GM19395 (cell line): ENCODE data around the gene CAPN15.
"Not testable (repeated sequence)": the region's sequence is repeated elsewhere in the genome, so short reads cannot be mapped to it uniquely, and the experiment has no call there.

ENCODE experiments used
- ATAC-seq: cut with Tn5 transposase; IDR thresholded peaks from one replicate; pipeline ENCODE4 v1.9.1; 2021; ENCODE audit warnings: mild to moderate bottlenecking, moderate library complexity; ENCODE audit not compliant: unreplicated experiment

The CAPN15 gene

DNA sequence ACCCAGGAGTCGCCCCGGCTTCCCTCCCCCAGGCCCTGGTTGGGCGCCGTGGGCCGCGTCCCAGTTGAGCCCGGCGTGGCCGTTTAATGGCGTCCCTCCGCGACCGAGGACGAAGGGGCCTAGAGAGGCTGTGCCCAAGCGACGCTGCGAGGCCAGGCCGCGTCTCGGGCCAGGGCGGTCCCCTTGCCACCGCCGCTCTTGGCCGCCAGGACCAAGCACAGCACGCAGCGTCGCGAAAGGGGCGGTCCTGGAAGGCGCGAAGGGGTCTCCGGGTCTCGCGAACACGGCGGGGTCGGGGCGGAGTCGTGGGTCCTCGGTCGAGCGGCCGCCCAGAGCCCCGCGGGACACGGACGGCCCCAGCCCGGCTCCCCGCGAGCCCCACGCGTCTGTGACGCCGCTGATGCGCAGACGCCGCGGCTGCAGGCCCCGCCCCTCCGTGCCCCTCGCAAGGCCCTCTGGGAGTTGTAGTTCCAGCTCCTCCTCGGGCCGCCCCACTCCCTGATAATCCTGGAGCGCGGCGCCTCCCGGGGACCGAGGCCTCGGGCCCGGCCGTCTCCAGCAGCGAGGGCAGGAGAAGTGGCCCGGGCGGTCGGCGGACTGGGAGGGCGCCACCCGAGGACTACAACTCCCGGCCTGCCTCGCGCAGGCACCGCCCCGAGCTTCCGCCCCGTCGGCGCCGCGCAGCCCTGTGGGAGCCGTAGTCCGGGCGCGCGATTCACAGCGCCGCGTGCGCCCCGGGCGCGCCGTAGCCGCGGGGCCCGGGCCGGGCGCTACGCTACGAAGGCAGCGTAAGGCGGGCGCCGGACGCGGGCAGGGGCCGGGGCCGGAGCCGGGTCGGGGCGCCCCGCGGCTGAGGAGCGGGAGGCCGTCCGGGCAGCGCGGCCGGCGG, at the start of gene CAPN15:
Gene CAPN15, plus strand, starts transcription at position 698 of the 889 bp plus-strand sequence. CDS start 19,127 bp downstream, outside the sequence.
- ATAC-seq = peak; percentile 65

DNA sequence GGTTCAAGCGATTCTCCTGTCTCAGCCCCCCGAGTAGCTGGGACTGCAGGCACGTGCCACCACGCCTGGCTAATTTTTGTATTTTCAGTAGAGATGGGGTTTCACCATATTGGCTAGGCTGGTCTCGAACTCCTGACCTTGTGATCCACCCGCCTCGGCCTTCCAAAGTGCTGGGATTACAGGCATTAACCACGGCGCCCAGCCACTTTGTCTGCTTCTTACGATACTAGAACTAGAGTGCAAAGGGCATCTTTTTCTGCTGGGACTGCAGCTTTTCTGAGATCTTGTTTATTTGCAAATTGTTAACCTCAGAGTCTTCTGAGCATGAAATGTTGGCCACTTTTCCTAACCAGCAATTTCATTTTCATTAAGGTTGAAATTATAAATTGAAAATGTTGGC, 49.2 kb upstream of the CAPN15 start:
- ATAC-seq = not testable (repeated sequence)

DNA sequence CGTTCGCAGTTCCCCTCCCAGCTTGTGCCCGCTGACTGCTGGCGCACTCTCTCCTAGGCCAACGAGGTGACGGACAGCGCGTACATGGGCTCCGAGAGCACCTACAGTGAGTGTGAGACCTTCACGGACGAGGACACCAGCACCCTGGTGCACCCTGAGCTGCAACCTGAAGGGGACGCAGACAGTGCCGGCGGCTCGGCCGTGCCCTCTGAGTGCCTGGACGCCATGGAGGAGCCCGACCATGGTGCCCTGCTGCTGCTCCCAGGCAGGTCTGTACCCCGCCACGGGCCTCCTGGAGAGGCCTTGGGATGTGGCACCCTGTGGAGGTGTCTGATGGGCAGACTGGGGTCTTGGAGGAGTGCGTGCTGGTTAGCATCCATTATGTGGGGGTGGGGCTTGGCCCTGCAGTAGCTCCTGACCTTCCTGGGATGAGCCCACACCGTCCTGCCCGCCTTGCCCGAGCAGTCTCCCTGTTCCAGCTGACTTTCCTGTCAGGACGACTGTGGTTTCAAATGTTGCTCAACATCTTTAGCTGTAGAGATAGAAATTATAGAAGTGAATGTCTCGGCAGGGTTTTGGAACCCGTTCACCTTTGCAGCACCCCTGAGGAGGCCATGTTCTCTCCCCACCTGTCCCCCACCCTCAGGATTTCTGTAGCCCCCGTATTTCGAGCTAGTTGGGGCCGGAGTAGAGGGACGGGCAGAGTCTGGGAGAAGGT, 44.9 kb upstream of the CAPN15 start:
- ATAC-seq = no peak

DNA sequence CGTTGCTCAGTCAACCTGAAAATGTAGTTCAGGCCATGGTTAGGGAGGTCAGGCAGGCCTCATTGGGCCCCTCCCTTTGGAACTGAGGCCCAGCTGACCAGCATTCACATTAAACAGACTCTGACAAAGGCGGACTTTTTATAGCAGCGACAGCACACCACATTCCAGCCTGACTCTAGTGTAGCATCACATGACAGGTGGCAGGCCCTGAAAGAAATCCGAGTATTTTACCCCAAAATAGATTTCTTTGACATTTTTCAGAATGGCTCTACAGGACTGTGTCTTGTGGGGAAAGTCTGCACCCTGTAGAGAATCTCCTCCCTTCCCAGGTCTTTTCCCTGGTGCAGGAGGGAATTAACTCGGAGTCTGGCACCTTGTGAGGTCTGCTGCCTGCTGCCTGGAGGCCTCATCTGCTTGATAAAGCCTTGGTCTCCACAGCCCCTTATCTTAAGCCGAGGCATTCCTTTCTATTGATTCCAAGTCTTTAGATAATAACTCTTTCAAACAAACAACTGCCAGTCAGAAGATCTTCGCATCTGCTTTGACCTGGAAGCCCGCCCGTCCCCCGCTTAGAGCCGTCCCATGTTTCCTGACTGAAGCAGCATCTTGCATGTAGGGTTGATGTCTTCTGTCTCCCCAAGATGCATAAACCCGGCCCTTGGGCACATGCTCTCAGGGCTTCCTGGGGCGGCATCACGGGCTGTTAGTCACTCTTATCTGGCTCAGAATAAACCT, 44.0 kb upstream of the CAPN15 start:
- no peak for ATAC-seq

DNA sequence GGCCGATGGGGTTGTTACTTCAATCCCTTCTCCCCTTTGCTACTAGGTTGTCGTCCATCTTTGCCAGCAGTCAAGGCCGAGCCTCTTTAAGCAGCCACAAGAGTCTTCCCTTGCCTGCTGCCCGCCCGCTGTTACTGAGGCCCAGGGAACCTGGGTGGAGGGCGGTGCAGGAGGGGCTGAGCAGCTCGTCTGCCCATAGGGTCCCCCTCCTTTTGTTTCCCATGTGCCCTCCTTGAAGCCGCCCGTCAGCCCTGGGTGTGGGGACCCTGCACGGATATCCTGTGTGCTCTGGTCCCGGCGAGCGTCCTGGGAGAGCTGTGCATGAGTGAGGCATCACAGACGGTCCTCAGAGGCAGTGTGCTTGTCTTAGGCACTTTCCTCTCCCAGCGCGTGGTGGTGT, 37.9 kb upstream of the CAPN15 start:
- no peak for ATAC-seq

DNA sequence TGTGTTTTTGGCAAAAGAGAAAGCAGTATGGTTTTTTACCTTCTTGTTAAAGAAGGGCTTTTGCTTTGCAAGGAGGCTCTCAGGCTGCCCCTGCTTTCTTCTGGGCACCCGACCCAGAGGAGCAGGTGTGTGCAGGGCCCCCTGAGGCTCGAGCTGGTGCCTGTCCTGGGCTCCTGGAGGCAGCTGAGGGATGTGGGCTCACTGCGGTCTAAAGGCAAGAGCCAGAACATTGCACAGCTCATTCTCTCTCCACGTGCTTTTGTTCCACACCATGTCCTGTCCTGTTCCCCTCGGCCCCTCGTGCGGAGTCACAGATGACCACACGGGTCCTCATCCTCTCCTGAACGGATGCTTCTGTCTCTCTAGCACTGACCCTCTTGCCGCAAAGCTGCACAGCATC, 36.7 kb upstream of the CAPN15 start:
- no peak for ATAC-seq

DNA sequence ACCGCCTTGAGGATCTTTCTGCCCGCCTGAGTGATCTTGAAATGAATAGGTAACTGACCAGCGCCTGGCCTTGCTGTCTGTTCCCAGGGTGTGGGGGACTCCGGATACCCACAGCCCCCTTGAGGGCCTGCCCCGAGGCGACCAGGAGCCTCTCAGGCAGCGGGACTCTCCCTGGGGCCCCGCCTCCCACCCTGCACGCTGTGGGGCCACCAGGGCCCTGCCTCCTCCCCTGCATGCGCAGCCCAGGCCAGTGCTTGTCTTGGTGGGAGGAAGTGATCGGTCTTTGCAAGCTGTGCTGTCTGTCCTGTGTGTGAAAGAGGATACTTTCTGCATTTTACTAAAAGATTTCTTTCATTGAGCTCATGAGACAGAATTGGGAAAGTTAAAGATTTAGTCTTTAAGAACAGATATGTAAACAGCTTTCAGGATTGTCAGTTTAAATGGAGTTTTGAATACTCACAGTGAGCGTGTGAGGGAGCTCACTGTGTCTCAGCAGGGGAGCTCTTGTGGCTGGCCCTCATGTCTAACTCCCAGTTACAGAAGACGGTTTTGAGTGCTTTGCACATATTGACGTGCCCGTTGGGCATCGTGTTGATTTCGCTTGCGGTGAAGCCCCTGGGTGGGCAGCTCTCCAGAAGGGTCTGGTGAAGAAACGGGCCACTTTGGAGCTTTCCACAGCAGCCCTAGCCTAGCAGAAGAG, 36.1 kb upstream of the CAPN15 start:
- ATAC-seq = no peak

DNA sequence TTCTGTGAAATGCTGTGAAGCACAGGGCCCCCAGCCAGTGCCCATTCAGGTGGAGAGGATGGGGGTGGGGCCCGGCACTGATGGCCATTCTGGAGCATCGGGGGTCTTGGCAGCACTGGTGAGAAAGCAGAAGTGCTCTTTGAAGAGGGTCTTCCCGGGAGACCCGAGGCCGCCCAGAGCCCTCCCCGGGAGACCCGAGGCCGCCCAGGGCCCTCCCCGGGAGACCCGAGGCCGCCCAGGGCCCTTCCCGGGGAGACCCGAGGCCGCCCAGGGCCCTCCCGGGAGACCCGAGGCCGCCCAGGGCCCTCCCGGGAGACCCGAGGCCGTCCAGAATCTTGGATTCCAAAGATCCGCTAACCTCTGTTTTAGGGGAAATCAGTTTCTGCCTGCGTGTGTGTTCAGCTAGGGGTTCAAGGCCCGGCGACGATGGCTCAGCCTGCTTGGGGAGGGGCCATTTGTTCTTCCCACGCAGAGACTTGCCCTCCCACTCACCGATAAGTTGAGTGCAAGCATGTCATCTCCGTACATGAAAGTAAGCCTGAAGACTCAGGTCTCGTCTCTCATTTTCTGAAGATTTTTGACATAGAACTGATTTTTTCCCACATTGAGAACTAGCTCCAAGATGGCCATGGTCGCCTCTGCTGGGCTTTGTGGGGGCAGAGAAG, 35.2 kb upstream of the CAPN15 start:
- ATAC-seq = no peak

DNA sequence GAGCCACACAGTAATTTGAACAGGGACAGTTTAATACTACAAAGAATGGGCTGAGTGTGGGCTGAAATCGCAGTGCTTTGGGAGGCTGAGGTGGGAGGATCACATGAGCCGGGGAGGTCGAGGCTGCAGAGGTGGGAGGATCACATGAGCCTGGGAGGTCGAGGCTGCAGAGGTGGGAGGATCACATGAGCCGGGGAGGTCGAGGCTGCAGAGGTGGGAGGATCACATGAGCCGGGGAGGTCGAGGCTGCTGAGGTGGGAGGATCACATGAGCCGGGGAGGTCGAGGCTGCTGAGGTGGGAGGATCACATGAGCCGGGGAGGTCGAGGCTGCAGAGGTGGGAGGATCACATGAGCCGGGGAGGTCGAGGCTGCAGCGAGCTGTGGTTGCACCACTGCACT, 32.8 kb upstream of the CAPN15 start:
- ATAC-seq = not testable (repeated sequence)

DNA sequence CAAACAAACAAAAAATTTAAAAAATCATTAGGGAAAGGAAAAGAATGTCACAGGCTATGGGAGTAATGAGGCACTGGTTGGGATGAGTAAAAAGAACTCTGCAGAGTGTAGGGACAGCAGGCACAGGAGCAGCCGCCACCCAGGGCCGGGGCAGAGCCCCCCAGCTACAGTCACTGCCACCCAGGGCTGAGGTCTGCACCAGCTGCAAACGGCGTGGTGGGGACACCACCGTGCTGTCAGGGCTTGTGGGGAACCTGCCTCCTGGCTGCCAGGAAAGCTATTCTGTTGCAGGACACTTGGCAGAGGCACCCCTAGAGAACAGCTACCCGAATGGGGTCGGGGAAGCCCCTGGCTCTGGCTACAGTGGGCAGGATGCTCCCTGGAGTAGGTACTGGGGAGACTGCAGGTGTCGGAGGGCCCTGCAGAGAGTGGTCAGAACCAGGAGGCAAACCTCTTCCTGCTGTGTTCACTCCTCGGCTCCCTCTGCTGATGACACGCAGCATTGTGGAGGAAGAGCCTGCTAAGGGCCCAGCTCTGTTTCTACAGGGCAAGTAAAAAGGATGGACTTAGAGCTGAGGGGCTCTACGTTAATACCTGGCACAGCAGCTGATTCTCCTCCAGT, 32.3 kb upstream of the CAPN15 start:
- no peak for ATAC-seq

DNA sequence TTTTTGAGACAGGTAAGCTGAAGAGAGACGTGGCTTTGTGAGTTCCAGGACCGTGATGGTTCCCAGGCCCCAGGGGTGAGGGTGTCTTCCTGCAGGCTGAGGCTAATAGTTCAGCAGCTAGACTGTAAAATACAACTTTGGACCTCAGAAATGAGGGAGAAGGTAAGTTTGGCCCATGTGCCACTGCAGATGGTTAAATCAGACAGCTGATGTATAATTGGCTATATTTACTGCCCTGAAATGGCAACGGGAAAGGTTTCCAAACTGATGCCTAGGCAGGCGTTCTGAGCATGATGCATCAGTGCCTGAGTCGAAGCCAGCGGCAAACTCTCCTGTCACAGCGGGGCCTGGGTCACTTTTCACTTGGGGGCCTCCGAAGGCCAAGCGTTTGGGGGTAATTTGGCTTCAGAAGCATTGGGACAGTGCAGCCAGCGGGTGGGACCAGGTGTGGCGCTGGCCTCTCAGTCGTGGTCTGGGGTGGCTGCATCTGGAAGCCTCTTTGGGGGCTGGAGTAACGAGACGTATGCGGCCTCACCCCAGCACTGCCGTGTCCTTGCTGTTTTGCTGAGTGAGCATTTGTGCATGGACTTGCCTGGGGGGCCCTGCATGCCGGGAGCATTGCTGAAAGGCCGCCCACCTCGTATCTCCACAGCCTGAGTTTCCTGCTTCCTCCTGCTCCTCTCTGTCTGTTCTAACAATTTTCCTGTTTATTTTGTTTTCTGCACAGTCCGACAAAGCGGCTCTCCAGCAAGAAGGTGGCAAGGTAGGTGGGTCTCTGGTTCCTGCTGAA, 31.2 kb upstream of the CAPN15 start:
- no peak for ATAC-seq

DNA sequence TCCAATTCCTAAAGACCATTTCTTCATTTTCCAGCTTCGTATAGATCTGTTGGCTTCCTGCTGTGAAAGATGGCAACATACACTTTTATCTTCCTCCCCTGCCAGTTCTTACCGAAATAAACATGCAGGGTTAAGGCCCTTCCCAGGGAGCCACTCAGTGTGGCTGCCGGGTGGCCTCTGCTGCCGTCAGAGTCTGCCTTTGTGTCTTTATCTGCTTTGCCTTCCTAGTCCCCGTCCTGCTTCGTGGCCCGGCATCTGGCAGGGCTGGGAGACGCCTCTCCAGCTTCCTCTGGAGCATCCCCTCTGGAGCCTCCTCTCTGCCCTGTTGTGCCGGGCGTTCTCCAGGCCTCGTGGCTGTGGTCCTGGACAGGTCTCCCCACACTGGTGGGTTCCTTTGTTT, 30.3 kb upstream of the CAPN15 start:
- ATAC-seq = no peak

DNA sequence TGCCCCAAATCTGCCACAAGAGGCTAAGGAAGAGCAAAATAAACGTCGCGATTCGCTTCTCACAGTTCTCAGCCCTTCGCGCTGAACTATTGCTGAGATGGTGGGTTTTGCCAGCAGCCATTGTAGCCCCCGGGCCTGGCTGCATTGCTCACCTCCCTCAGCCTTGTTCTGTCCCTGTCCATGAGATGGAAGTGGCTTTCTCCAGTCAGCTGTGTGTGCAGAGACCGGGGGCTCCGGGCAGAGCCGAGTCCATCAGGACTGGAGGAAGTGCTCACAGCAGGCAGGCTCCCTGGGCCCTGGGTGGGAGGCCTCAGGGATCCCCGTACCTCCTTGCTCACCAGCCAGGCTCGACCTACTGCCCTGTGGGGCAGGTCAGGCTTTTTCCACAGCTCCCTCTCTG, 27.6 kb upstream of the CAPN15 start:
- no peak for ATAC-seq

DNA sequence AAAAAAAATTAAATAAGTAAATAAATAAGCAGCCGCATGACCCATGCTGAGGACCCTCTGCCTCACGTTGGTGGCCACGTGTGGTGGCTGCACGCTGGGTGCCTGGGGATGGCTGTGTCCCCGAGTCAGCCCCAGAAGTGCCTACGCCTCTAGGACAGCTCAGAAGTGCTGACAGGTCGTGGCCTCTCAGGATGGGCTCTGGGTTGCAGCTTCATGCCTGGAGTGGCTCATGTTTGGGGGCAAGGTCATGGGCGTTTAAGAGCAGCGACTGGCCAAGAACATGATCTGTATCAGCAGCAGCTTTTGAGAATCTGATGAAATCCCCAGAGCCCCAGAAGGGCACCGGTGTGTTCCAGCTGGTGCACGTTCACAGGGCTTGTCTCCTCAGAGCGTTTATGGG, 26.8 kb upstream of the CAPN15 start:
- ATAC-seq = no peak

DNA sequence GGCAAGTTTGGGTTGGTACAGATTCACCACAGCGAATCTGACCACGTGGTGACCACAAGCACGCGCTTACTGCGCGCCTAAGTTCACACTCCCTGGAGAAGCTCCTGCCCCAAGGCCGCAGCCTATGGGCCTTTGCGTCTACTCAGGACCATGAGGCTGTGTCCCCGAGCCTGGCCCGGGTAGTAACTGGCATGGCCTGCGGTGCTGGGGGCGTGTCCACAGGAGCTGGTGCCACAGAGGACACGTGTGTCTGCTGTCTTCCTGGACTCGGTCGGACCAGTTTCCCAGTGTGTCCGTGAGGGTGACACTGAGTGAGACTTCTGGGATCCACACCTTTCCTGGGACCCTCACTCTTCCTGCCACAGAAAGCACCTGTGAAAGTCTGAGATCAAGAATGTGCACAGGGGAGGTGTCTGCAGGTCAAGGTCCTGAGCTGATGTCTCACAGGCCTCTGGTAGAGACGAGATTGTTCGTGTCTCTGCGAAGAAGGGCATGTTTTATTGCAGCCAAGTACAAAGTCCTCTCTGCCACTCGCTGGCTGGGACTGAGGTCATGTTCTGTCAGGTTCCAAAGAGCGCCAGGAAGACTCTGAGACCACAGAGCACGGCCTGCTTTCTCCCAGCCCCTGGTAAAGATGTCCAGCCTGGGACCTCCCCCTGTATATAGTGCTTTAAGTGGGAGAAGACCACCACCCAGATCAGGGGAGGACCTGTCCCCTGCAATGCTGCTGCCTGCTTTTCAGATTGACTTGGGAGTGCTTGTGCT, 25.2 kb upstream of the CAPN15 start:
- ATAC-seq = no peak

DNA sequence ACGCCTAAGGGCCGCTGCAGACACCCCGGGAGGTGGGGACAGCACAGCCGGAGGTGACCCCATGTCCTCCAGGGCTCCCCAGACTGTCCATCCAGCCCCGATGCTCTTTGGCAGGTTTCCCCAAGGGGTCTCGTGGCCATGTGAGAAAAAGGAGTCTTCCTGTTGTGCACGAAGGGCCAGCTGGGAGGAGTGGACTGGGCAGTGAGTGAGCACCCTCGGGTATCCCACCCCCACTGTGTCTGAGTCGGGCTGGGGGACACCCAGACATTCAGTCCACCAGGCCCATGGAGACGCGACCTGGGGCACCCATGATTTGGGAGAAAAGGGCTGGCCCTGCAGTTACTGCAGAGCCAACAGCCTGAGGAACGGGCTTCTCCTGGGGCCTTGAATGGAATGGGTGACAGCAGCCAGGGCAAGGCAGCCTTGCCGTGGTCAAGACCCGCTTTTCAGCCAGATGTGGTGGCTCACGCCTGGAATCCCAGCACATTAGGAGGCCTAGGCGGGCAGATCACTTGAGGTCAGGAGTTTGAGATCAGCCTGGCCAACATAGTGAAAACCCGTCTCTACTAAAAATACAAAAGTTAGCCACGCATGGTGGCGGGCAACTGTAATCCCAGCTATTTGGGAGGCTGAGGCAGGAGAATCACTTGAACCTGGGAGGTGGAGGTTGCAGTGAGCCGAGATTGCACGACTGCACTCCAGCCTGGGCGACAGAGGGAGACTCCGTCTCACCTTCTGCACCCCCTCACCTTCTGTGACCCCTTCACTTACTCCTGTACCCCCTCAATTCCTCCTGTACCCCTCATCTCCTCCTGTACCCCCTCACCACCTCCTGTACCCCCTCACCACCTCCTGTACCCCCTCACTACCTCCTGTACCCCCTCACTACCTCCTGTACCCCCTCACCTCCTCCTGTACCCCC, 24.1 kb upstream of the CAPN15 start:
- ATAC-seq = no peak

DNA sequence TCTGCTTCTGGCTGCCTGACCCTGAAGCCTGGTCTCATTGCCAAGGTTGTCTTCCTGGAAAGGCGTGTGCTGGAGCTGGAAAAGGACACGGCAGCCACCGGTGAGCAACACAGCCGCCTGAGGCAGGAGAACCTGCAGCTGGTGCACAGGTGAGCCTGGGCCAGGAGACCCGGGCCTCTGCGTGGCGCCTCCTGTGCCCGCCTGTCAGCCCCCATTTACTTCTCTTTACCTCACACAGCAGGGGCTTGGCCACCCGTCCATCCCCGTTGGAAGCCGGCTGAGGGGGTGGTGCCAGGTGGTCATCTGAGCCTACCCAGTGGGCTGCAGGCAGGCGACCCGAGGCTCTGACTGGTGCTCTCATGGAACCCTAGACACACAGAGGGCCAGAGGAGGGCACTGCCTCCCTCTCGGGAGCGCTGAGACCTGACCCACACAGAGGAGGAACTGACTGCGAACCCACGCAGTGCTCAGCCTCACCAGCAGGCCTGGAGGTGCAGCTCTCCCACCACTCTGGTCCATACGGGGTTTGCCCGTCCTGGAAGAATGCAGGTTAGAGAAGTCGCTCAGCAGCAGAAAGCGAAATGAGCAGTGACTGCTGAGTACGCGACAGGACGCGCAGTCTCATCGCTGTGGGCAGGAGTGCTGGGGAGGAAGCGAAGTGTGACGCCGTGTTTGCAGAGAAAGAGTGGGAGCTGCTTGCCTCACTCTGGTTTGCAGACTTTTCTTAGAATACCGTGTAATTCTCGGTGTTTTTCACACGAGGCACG, 21.9 kb upstream of the CAPN15 start:
- no peak for ATAC-seq
